Body of pancreas (tissue), 4 donors: ENCODE data around the gene MAPK10.

ENCODE experiments used
- POLR2A ChIP-seq, 3 donors: fragments of 450-650 bp; IDR thresholded peaks; one replicate each; pipeline ENCODE4 v1.6.1; 2016; ENCODE audit warnings: antibody characterized with exemption in 3 of 3, mild to moderate bottlenecking in 2 of 3
- TF ChIP-seq, protein P1 (sequence below), 7 experiments: fragments of 450-650 bp in 4 of 7; fragments of 200-600 bp in 3 of 7; sonication (generic) in 3 of 7; IDR thresholded peaks; one replicate each; pipeline ENCODE4 v1.5.1; 2016 to 2019; ENCODE audit warnings: antibody characterized with exemption in 7 of 7

DNA sequence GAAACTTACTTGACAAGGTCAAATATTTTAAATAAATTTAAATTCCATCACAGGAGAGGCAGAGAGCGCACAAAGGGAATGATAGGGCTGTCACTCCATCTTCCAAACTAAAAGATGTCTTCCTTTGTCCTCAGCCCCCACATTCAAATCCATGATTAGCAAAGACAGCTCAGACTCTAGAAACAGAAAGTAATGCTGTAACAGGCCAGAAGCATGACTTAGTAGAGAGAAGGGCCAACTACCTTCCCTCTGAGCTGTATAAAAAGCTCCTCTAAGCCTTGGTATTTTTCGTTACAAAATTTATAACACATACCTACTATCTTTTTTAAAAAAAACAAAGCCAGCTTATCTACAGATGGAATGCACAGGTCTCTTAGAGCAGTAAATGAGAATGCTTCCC, 207.4 kb downstream of the MAPK10 start:
- TF ChIP-seq, protein P1, sequence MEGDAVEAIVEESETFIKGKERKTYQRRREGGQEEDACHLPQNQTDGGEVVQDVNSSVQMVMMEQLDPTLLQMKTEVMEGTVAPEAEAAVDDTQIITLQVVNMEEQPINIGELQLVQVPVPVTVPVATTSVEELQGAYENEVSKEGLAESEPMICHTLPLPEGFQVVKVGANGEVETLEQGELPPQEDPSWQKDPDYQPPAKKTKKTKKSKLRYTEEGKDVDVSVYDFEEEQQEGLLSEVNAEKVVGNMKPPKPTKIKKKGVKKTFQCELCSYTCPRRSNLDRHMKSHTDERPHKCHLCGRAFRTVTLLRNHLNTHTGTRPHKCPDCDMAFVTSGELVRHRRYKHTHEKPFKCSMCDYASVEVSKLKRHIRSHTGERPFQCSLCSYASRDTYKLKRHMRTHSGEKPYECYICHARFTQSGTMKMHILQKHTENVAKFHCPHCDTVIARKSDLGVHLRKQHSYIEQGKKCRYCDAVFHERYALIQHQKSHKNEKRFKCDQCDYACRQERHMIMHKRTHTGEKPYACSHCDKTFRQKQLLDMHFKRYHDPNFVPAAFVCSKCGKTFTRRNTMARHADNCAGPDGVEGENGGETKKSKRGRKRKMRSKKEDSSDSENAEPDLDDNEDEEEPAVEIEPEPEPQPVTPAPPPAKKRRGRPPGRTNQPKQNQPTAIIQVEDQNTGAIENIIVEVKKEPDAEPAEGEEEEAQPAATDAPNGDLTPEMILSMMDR (IDR thresholded peaks at IDR 0.05), result no peak
- no peak for TF ChIP-seq POLR2A (IDR thresholded peaks at IDR 0.05)
